ENCODE measurements around the gene DCDC2C. TPM values are rescaled to one million over a fixed set of nuclear protein-coding genes. Genes with fewer than 3 reads are reported as not detected.

DCDC2C gene
- total RNA-seq, 4 donors from 2014 or later, result 0.40 to 1.5 (median 0.68) TPM

GRCh38 chr2:3868012-3868805 is 164.8 kb downstream of the DCDC2C start:
- Histone ChIP-seq H3K27me3 (no peaks in the 10 kb centered on the region), H3K9me3 (no peaks in the 10 kb centered on the region), H3K4me3 (replicated peaks in 1 of 3) (no peak overlapping the region), H3K4me1 (no peaks in the 10 kb centered on the region), H3K36me3 (no peaks in the 10 kb centered on the region), H3K27ac (no peak overlapping the region)
- intact Hi-C loops (cut with DNase I), result no loop called here
- TF ChIP-seq CTCF (IDR thresholded peaks at IDR 0.05), result no peak
- TF ChIP-seq POLR2A (IDR thresholded peaks at IDR 0.05), result no peak
- no peak for DNase-seq
- 61 to 70% methylated on average over 13 to 14 of the region's 14 CpGs for WGBS, 2 donors

DNA sequence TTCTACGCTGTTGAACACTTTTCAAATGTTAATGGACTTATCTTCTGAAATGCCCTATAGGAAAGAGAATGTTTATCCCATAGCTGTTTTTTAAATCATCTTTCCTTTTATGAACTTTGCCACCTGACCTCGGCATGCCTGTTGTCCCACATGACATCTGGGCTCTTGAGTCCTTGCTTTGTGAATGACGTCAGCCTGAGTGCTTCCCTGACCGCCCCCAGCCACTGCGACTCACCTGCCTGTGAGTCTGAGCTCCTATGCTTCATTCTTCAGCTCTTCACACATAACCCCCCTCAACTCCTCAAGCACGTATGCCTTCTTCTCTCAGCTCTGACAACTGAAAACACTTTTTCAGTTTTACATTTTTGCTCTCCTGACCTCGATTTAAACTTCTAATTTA is 166.8 kb downstream of the DCDC2C start:
- H3K9me3 ChIP-seq, result no peaks in the 10 kb centered on the region
- WGBS, 2 donors, result 53 to 60% methylated on average over 7 of the region's 7 CpGs
- H3K4me1 ChIP-seq, result no peaks in the 10 kb centered on the region
- no peak for DNase-seq
- H3K36me3 ChIP-seq, result no peaks in the 10 kb centered on the region
- no peak overlapping the region for H3K4me3 ChIP-seq (replicated peaks in 1 of 3)
- intact Hi-C loops (cut with DNase I), result no loop called here
- TF ChIP-seq POLR2A (IDR thresholded peaks at IDR 0.05), result no peak
- TF ChIP-seq CTCF (IDR thresholded peaks at IDR 0.05), result no peak
- no peak overlapping the region for H3K27ac ChIP-seq
- no peaks in the 10 kb centered on the region for H3K27me3 ChIP-seq

DNA sequence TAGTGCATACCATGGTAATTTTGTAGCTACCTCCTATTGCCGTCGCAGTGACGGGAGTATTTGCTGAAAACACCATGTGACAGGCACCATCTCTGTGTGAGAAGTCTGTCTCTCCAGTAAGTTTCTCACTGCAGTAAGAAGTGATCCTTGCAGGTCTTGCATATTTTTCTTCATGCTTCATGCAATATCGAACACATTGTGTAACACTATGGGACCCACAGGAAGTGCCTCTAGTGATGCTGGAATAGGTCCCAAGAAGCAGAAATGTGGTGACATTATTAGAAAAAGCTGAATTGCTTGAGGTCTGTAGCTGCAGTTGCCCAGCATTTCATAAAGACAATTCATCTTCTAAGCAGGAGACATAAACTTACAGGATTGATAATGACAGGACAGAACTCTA is 167.6 kb downstream of the DCDC2C start:
- no peak overlapping the region for H3K4me3 ChIP-seq (replicated peaks in 1 of 3)
- DNase-seq, result no peak
- no peaks in the 10 kb centered on the region for H3K4me1 ChIP-seq
- WGBS, 2 donors, result 55 to 68% methylated on average over 4 of the region's 4 CpGs
- TF ChIP-seq CTCF (IDR thresholded peaks at IDR 0.05), result no peak
- TF ChIP-seq POLR2A (IDR thresholded peaks at IDR 0.05), result no peak
- no peaks in the 10 kb centered on the region for H3K36me3 ChIP-seq
- H3K27me3 ChIP-seq, result no peaks in the 10 kb centered on the region
- intact Hi-C loops (cut with DNase I), result no loop called here
- no peak overlapping the region for H3K27ac ChIP-seq
- no peaks in the 10 kb centered on the region for H3K9me3 ChIP-seq

DNA sequence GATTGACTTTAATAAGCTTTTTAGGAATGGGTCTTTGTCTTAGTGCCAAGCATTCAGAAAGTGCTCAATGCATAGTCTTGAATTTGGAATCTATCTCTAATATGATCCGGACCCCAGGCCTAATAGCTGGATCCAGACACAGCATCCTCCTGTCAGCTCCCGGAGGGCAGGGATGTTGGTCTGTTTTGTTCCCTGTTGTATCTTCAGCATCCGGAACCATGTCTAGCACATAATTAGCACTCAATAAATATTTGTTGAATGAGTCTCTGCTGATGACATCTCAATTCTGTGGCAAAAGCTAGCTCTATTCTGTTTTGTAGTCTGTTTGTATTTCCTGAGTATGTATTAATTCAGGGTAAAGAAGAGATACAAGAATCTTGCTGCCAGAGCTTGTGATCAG is 169.1 kb downstream of the DCDC2C start:
- H3K4me3 ChIP-seq (replicated peaks in 1 of 3), result no peak overlapping the region
- H3K27me3 ChIP-seq, result no peaks in the 10 kb centered on the region
- TF ChIP-seq CTCF (IDR thresholded peaks at IDR 0.05) (no peak), POLR2A (IDR thresholded peaks at IDR 0.05) (no peak)
- no peaks in the 10 kb centered on the region for H3K4me1 ChIP-seq
- WGBS, 2 donors, result 88 to 93% methylated on average over 3 of the region's 3 CpGs
- DNase-seq, result no peak
- H3K27ac ChIP-seq, result no peak overlapping the region
- intact Hi-C loops (cut with DNase I), result no loop called here
- H3K36me3 ChIP-seq, result no peaks in the 10 kb centered on the region
- H3K9me3 ChIP-seq, result no peaks in the 10 kb centered on the region

GRCh38 chr2:3873899-3874298 is 170.5 kb downstream of the DCDC2C start:
- H3K4me3 ChIP-seq (replicated peaks in 1 of 3), result no peak overlapping the region
- H3K27me3 ChIP-seq, result no peaks in the 10 kb centered on the region
- no peak for DNase-seq
- intact Hi-C loops (cut with DNase I), result no loop called here
- H3K9me3 ChIP-seq, result no peaks in the 10 kb centered on the region
- no peaks in the 10 kb centered on the region for H3K4me1 ChIP-seq
- H3K27ac ChIP-seq, result no peak overlapping the region
- WGBS, 2 donors, result 90 to 96% methylated on average over 2 of the region's 2 CpGs
- H3K36me3 ChIP-seq, result no peaks in the 10 kb centered on the region
- TF ChIP-seq CTCF (IDR thresholded peaks at IDR 0.05), result no peak
- TF ChIP-seq POLR2A (IDR thresholded peaks at IDR 0.05), result no peak

All from thyroid gland (tissue), 4 donors.